ENCODE data around the gene TRIM17. TPM values are rescaled to one million over a fixed set of nuclear protein-coding genes. Genes with fewer than 3 reads are reported as not detected.
A peak's percentile ranks its signal among the peaks of the same experiment; 100 is the strongest.

Gene TRIM17
- total RNA-seq, 1 donor from 2014 or later: 2.9 TPM

GRCh38 chr1:228429698-228430097 is 13.0 kb upstream of the TRIM17 start:
- Histone ChIP-seq H4K20me1 (ENCODE audit: low read depth) (no peaks in the 10 kb centered on the region), H3K36me3 (no peaks in the 10 kb centered on the region), H3K79me2 (ENCODE audit: low read depth) (no peaks in the 10 kb centered on the region), H3K4me2 (no peak overlapping the region), H3K9ac (no peak overlapping the region), H3K4me1 (peaks cover 26% of the 10 kb centered on the region), H2AFZ (replicated peaks) (no peak overlapping the region), H3K9me3 (ENCODE audit: low read depth) (no peaks in the 10 kb centered on the region), H3K4me3 (no peak overlapping the region), H3K27ac (no peak overlapping the region), H3K27me3 (peaks cover 15% of the 10 kb centered on the region), H3F3A (ENCODE audit: low read depth) (no peaks in the 10 kb centered on the region)
- TF ChIP-seq EZH2phosphoT487 (IDR thresholded peaks at IDR 0.05) (no peak), CTCF (IDR thresholded peaks at IDR 0.05) (no peak), EZH2 (IDR thresholded peaks at IDR 0.05) (no peak)
- Mint-ChIP-seq H3K4me3 (no peak overlapping the region), H3K27me3 (ENCODE audit: insufficient read depth, low read depth) (peaks cover 3% of the 10 kb centered on the region), H3K9me3 (peaks cover 2% of the 10 kb centered on the region), H3K27ac (no peak overlapping the region), H3K36me3 (peaks cover 1% of the 10 kb centered on the region), H3K4me1 (peaks cover 12% of the 10 kb centered on the region)
- no peak for DNase-seq (ENCODE audit: low spot score)

DNA sequence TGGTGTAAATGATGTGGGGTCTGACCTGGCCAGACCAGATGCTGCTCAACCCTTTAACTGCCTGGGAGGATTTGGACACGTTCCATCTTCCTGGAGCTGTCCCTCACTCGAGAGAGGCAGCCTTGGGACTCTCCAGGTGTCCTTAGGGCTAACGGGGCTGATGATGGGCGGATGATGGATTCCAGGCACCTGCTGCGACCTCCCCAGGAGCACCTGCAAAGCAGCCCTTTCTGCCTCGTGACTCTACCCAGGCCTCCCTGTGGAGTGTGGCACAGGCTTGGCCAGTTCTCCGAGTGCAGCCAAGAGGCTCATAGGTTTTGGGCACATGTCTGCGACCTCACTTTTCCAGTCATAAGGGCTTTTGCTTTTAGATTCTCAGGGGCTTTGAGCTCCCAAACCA is 12.3 kb upstream of the TRIM17 start:
- H3K36me3 Mint-ChIP-seq: peaks cover 1% of the 10 kb centered on the region
- Histone ChIP-seq H3F3A (ENCODE audit: low read depth) (no peaks in the 10 kb centered on the region), H3K79me2 (ENCODE audit: low read depth) (no peaks in the 10 kb centered on the region), H2AFZ (replicated peaks) (no peak overlapping the region), H3K9me3 (ENCODE audit: low read depth) (no peaks in the 10 kb centered on the region), H3K36me3 (no peaks in the 10 kb centered on the region), H3K27me3 (peaks cover 8% of the 10 kb centered on the region), H3K4me2 (no peak overlapping the region), H3K9ac (no peak overlapping the region), H3K4me3 (no peak overlapping the region), H3K4me1 (peaks cover 26% of the 10 kb centered on the region), H4K20me1 (ENCODE audit: low read depth) (no peaks in the 10 kb centered on the region), H3K27ac (no peak overlapping the region)
- H3K27ac Mint-ChIP-seq: no peak overlapping the region
- DNase-seq (ENCODE audit: low spot score): no peak
- no peak overlapping the region for H3K4me3 Mint-ChIP-seq
- peaks cover 12% of the 10 kb centered on the region for H3K4me1 Mint-ChIP-seq
- H3K9me3 Mint-ChIP-seq: peaks cover 2% of the 10 kb centered on the region
- TF ChIP-seq EZH2phosphoT487 (IDR thresholded peaks at IDR 0.05) (no peak), CTCF (IDR thresholded peaks at IDR 0.05) (no peak), EZH2 (IDR thresholded peaks at IDR 0.05) (no peak)
- H3K27me3 Mint-ChIP-seq (ENCODE audit: insufficient read depth, low read depth): peaks cover 3% of the 10 kb centered on the region

- H3K4me3 ChIP-seq: no peak overlapping the region
- TF ChIP-seq CTCF (IDR thresholded peaks at IDR 0.05) (no peak), EZH2phosphoT487 (IDR thresholded peaks at IDR 0.05) (no peak), EZH2 (IDR thresholded peaks at IDR 0.05) (no peak)
- peaks cover 24% of the 10 kb centered on the region for H3K4me1 ChIP-seq
- no peak overlapping the region for H3K27ac Mint-ChIP-seq
- H3K27me3 Mint-ChIP-seq (ENCODE audit: insufficient read depth, low read depth): peaks cover 3% of the 10 kb centered on the region
- peaks cover 7% of the 10 kb centered on the region for H3K27me3 ChIP-seq
- H3F3A ChIP-seq (ENCODE audit: low read depth): no peaks in the 10 kb centered on the region
- H3K27ac ChIP-seq: no peak overlapping the region
- DNase-seq (ENCODE audit: low spot score): no peak
- no peak overlapping the region for H3K4me3 Mint-ChIP-seq
- peaks cover 1% of the 10 kb centered on the region for H3K36me3 Mint-ChIP-seq
- H4K20me1 ChIP-seq (ENCODE audit: low read depth): no peaks in the 10 kb centered on the region
- H3K4me1 Mint-ChIP-seq: peaks cover 14% of the 10 kb centered on the region
- H2AFZ ChIP-seq (replicated peaks): no peak overlapping the region
- H3K9me3 ChIP-seq (ENCODE audit: low read depth): no peaks in the 10 kb centered on the region
- no peak overlapping the region for H3K9ac ChIP-seq
- no peaks in the 10 kb centered on the region for H3K36me3 ChIP-seq
- H3K4me2 ChIP-seq: peak overlapping the region; percentile 45
- no peaks in the 10 kb centered on the region for H3K79me2 ChIP-seq (ENCODE audit: low read depth)
- peaks cover 2% of the 10 kb centered on the region for H3K9me3 Mint-ChIP-seq
These were observed 11.8 kb upstream of the TRIM17 start for GRCh38 chr1:228428412-228428811.
